Natural killer cell (primary cell): Measurements from ENCODE around the gene ZFYVE16. TPM values are rescaled to one million over a fixed set of nuclear protein-coding genes. Genes with fewer than 3 reads are reported as not detected.
"Not testable (repeated sequence)": the region's sequence is repeated elsewhere in the genome, so short reads cannot be mapped to it uniquely, and the experiment has no call there.

ENCODE experiments used
- ATAC-seq, 3 donors: fragments of 150-1000 bp in 2 of 3; fragments of 200-7000 bp in 1 of 3; cut with Tn5 transposase; 1 replicate in 1 of 3; 2 replicates in 2 of 3; pipeline ENCODE4 v1.10.0; 2021; ENCODE audit warnings: mild to moderate bottlenecking in 2 of 3, moderate library complexity in 2 of 3
- DNase-seq, 2 donors: peaks; one replicate each; pipeline versions ENCODE4 v3.0.0 to v3.0.0-alpha.2; 2013 to 2021; ENCODE audit warnings: mixed read lengths in 1 of 2
- H3K27ac ChIP-seq: one replicate; pipeline ENCODE4 v1.5.1; 2013; ENCODE audit warnings: mild to moderate bottlenecking, low read length
- H3K27me3 ChIP-seq: one replicate; pipeline ENCODE4 v1.6.1; 2013; ENCODE audit warnings: low read length; ENCODE audit not compliant: control insufficient read depth, insufficient read depth
- H3K36me3 ChIP-seq: one replicate; pipeline ENCODE4 v1.6.1; 2013; ENCODE audit warnings: low read length; ENCODE audit not compliant: control insufficient read depth, insufficient read depth
- H3K4me1 ChIP-seq: one replicate; pipeline ENCODE4 v1.6.1; 2013; ENCODE audit warnings: low read length; ENCODE audit not compliant: control insufficient read depth, insufficient read depth
- H3K4me3 ChIP-seq: one replicate; pipeline ENCODE4 v1.5.1; 2013; ENCODE audit warnings: low read length
- H3K9me3 ChIP-seq: one replicate; pipeline ENCODE4 v1.6.1; 2013; ENCODE audit warnings: low read length; ENCODE audit not compliant: control insufficient read depth, insufficient read depth
- H3K27ac Mint-ChIP-seq, 2 donors: one replicate each; pipeline ENCODE4 v1.8.0; 2022; ENCODE audit warnings: mild to moderate bottlenecking in 2 of 2, mixed read lengths in 2 of 2, moderate library complexity in 1 of 2
- H3K27me3 Mint-ChIP-seq, 2 donors: one replicate each; pipeline ENCODE4 v1.8.0; 2022; ENCODE audit warnings: low read depth in 2 of 2, mixed read lengths in 2 of 2
- H3K36me3 Mint-ChIP-seq: one replicate; pipeline ENCODE4 v1.8.0; 2022; ENCODE audit warnings: mixed read lengths
- H3K4me1 Mint-ChIP-seq, 2 donors: one replicate each; pipeline ENCODE4 v1.8.0; 2022; ENCODE audit warnings: mixed read lengths in 2 of 2
- H3K4me3 Mint-ChIP-seq: one replicate; pipeline ENCODE4 v1.8.0; 2022; ENCODE audit warnings: mild to moderate bottlenecking, moderate library complexity, mixed read lengths
- H3K9me3 Mint-ChIP-seq, 2 donors: one replicate each; pipeline ENCODE4 v1.8.0; 2022; ENCODE audit warnings: mixed read lengths in 2 of 2
- CTCF ChIP-seq: fragments of 200-600 bp; IDR thresholded peaks from one replicate; pipeline ENCODE4 v1.8.0; 2022; ENCODE audit warnings: antibody characterized with exemption
- WGBS: methylation state at CpG from one replicate; pipeline ENCODE4 v1.1.7; 2013; ENCODE audit warnings: missing lambda C conversion rate; ENCODE audit not compliant: insufficient coverage; 5-methylcytosine and 5-hydroxymethylcytosine counted together
- intact Hi-C: fragments of 100-400 bp; cut with micrococcal nuclease; formaldehyde crosslinking; loops from one replicate; pipeline ENCODE4 v1.14.2; 2022
- total RNA-seq, 4 donors: library from RNA; stranded (reverse); fragments of 120-200 nt in 1 of 4; gene quantifications; one replicate each; pipeline versions ENCODE4 v1.2.3 to v1.2.4, GENCODE V29; 2013 to 2022

ZFYVE16 gene
- total RNA-seq, 3 donors from 2014 or later (not counting 1 experiment from before 2014, with no cell fraction given) = 24.4 to 36.6 (median 30.1) TPM

- DNase-seq = no peak
- H3K36me3 Mint-ChIP-seq = no peaks in the 10 kb centered on the region
- Histone ChIP-seq H3K27me3 (no peaks in the 10 kb centered on the region), H3K4me1 (no peaks in the 10 kb centered on the region), H3K9me3 (no peaks in the 10 kb centered on the region), H3K36me3 (no peaks in the 10 kb centered on the region), H3K27ac (no peak overlapping the region), H3K4me3 (no peak overlapping the region)
- no peak overlapping the region for H3K4me3 Mint-ChIP-seq
- TF ChIP-seq CTCF = no peak
- peaks cover 18 to 31% of the 10 kb centered on the region in 2 donors for H3K4me1 Mint-ChIP-seq
- intact Hi-C loops = no loop called here
- H3K27ac Mint-ChIP-seq = no peak overlapping the region
- no peak for ATAC-seq
- H3K9me3 Mint-ChIP-seq = no peaks in the 10 kb centered on the region
- H3K27me3 Mint-ChIP-seq = no peaks in the 10 kb centered on the region
- WGBS = 91% methylated on average over 1 of the region's 1 CpG
These were observed 6.2 kb downstream of the ZFYVE16 start for GRCh38 chr5:80414113-80414512.

- Histone ChIP-seq H3K27me3 (no peaks in the 10 kb centered on the region), H3K36me3 (no peaks in the 10 kb centered on the region), H3K4me3 (no peak overlapping the region), H3K9me3 (no peaks in the 10 kb centered on the region), H3K4me1 (no peaks in the 10 kb centered on the region), H3K27ac (no peak overlapping the region)
- Mint-ChIP-seq H3K27me3 (no peaks in the 10 kb centered on the region), H3K9me3 (no peaks in the 10 kb centered on the region), H3K27ac (no peak overlapping the region), H3K36me3 (no peaks in the 10 kb centered on the region), H3K4me1 (peaks cover 11 to 21% of the 10 kb centered on the region in 2 donors), H3K4me3 (no peak overlapping the region)
- no peak for TF ChIP-seq CTCF
- DNase-seq = no peak
- no peak for ATAC-seq
- intact Hi-C loops = no loop called here
- WGBS = 100% methylated on average over 1 of the region's 1 CpG
These were observed 10.1 kb downstream of the ZFYVE16 start for GRCh38 chr5:80417973-80418372.

GRCh38 chr5:80424365-80424764, 16.5 kb downstream of the ZFYVE16 start:
- H3K27me3 ChIP-seq, H3K36me3 Mint-ChIP-seq, intact Hi-C loops, H3K4me1 ChIP-seq, H3K4me3 Mint-ChIP-seq, DNase-seq, H3K27ac Mint-ChIP-seq, ATAC-seq, H3K27ac ChIP-seq, H3K4me3 ChIP-seq, H3K27me3 Mint-ChIP-seq, H3K9me3 Mint-ChIP-seq, H3K9me3 ChIP-seq, H3K36me3 ChIP-seq: not testable (repeated sequence)
- peaks cover 13 to 16% of the 10 kb centered on the region in 2 donors for H3K4me1 Mint-ChIP-seq
- 94% methylated on average over 3 of the region's 3 CpGs for WGBS

GRCh38 chr5:80435476-80435875, 27.6 kb downstream of the ZFYVE16 start:
- intact Hi-C loops = no loop called here
- Histone ChIP-seq H3K27me3 (no peaks in the 10 kb centered on the region), H3K4me1 (no peaks in the 10 kb centered on the region), H3K36me3 (peaks cover 18% of the 10 kb centered on the region), H3K4me3 (no peak overlapping the region), H3K27ac (no peak overlapping the region), H3K9me3 (no peaks in the 10 kb centered on the region)
- H3K9me3 Mint-ChIP-seq = no peaks in the 10 kb centered on the region
- no peak for DNase-seq
- no peak for ATAC-seq
- H3K4me3 Mint-ChIP-seq = no peak overlapping the region
- no peak for TF ChIP-seq CTCF
- peaks cover 0 to 5% of the 10 kb centered on the region in 2 donors for H3K4me1 Mint-ChIP-seq
- H3K27me3 Mint-ChIP-seq = no peaks in the 10 kb centered on the region
- 98% methylated on average over 7 of the region's 8 CpGs for WGBS
- H3K27ac Mint-ChIP-seq = no peak overlapping the region
- H3K36me3 Mint-ChIP-seq = peaks cover 15% of the 10 kb centered on the region
